Activated T-cell treated with anti-CD3 and anti-CD28 coated beads, Interleukin-2, amount 50 U/mL, for 1 hour (primary cell): ENCODE results near the gene PHPT1.
"Not testable (repeated sequence)": the region's sequence is repeated elsewhere in the genome, so short reads cannot be mapped to it uniquely, and the experiment has no call there.

Experiments used
- DNase-seq: peaks from one replicate; pipeline ENCODE4 v3.0.0-alpha.2; 2020

PHPT1 gene

DNA sequence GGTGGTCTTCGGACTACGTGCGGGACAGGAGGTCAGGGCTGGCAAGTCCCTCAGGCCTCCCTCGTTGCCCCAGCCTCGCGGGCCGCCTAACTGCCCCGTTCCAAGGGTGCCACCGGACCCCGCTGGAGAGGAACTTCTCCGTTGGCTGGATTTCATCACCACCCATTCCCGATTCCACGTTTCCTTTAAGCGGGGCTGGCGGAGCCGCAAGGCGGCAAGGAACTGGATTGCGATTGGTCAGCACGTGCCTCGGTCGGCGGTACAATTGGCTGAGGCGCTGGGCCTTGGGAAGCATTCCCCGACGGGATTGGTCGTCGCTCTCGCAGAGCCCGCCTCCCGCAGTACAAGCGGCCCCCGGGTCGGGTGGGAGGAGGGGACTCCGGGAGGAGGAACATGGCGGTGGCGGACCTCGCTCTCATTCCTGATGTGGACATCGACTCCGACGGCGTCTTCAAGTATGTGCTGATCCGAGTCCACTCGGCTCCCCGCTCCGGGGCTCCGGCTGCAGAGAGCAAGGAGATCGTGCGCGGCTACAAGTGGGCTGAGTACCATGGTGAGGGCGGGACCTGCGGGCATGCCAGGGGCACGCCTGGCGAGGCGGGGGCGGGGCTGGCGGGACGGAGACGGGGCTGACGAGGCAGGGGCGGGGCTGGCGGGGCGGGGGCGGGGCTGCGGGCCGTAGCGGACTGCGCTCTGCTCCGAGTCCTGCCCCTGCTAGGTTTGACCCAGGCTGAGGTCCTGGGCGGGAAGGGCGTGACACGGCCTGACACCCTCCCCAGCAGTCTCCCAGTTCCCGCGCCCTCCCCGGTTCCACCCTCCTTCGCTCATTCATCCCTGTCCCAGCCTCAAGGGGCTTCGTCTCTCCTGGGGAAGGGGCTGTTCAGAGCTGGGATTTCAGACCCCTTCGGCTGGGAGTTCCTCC is at the start of gene PHPT1:
TSS of gene PHPT1 (plus strand) at position 372 of the 922 bp plus-strand sequence. CDS start at position 394, 22 bp downstream.
- DNase-seq: peak; percentile 96

DNA sequence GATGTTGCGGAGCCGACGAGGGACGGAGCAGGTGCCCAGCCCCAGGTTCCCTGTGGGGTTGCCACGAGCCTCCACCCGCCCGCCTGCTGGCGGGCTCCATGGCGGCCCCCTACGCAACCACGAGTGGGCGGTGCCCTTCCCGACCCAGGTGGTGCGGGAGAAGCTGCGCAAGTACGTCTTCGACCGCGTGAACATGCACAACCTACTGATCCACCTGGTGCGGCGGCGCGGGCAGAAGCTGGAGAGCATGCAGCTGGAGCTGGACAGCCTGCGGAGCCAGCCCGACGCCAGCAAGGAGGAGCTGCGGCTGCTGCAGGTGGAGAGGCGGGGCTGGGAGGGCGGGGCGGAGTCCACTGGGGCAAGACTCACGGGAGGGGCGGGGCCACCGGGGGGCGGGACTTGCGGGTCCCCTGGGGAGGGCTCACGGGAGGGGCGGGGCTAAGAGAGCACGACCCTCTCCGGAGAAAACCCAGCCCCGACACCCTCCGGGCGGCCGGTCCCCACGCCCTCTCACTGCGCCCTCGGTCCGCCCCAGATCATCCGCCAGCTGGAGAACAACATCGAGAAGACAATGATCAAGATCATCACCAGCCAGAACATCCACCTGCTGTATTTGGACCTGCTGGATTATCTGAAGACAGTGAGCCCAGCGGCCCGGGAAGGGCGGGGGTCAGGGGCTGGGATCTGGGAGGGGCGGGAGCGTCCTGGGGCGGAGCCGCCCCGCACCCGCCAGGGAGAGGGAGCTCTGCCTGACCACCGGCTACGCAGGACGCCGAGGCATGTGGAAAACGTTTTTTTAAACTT is 49.2 kb upstream of the PHPT1 start:
- peak; percentile 91 for DNase-seq

DNA sequence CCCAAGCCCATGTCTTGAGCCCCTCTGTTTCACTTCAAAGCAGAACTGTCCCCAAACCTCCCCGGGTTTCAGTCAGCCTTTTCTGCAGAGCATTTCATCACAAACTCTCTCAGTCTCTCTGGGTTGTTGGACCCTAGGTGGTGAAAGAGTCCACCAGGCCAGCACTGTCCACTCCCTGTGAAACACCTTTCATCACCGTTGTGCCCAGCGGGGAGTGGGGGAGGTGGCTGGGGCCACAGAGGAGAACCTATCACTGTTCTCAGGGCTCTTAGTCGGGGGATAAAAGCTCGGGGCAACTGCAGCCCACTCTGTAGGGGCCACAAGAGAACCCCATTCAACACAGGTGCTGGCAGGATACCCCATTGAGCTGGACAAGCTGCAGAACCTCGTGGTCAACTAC is 46.9 kb upstream of the PHPT1 start:
- no peak for DNase-seq

DNA sequence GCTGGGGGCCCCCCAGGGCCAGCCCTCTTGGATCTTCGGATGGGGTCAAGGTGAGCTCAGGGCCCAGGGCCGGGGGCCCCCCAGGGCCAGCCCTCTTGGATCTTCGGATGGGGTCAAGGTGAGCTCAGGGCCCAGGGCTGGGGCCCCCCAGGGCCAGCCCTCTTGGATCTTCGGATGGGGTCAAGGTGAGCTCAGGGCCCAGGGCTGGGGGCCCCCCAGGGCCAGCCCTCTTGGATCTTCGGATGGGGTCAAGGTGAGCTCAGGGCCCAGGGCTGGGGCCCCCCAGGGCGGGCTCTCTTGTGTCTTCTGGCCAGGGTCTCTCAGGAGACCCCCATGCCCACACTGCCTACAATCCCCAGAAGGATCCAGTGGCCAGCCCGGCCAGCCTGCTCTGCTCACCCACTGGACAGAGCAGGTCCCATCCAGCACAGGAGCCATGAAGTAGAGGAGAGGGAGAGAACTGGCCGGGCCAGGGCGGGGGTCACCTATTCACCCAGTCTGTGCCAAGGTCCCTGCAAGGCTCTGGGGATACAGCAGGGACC is 46.1 kb upstream of the PHPT1 start:
- not testable (repeated sequence) for DNase-seq

DNA sequence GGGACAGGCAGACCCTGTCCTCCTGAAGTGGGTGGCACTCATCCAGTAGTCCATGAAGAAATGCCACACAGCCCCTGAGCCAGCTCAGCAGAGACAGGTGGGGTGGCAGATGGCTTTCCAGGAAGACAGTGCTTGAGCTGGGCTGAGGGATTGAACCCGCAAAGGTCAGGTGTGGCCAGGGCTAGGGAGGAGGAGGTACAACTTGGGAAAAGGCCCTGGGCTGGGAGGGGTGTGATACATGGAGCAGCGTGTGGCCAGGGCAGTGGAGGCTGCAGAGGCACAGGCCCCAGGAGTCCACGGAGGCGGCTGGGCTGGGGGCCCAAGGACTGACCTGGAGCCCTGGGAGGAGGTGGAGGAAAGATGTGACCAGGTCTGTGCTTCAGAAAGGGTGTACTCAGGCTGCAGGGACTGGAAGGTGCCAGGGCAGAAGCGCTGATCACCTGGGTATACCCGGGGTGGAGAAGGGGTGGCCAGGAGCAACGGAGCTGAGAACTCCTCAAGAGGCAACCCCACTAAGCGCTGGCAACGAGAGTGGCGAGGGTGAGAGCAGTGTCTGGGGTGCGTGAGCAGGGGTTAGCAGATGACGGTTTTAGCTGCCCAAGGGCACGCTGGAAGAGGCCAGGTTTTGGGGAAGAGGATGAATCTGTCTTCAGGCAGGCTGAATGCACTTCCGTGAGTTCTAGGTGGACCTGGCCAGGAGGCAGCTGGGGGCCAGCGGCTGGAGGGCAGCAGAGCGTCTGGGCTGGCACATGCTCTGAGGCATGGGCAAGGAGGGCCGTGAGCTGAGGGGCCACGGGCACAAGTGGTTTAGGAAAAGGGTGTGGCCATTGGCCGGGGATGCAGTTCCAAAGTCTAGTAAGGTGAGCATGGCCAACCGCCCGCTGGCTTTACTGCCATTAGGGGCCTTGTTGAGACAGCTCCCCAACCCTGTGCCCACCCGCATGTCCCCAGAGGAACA is 45.4 kb upstream of the PHPT1 start:
- DNase-seq: no peak

DNA sequence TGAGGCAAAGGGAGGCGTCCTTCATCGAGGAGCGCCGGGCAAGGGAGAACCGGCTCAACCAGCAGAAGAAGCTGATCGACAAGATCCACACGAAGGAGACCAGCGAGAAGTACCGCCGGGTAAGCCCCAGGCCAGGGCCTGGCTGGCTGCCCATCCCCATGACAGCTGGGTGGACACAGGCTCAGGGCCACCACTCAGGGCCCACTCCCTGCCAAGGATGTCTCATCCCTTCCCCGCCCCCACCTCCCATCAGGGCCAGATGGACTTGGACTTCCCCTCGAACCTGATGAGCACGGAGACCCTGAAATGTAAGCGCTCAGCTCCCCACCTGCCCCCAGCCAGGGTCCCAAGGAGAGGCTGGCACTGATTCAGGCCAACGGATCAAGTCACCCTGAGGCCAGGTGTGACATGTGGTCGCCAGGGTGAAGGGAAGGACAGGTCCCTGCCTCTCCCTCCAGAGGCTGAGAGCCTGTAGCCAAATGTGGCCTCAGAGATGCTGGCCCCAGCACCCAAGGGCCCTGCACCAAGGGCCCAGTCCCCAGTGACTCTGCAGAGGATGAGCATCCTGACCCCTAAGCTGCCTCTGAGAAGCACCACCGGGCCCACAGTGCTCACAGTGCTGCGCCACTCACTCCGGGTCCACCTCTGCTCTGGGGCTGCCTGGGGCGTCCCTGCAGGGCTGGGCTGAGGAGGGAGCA is 44.6 kb upstream of the PHPT1 start:
- DNase-seq: no peak

DNA sequence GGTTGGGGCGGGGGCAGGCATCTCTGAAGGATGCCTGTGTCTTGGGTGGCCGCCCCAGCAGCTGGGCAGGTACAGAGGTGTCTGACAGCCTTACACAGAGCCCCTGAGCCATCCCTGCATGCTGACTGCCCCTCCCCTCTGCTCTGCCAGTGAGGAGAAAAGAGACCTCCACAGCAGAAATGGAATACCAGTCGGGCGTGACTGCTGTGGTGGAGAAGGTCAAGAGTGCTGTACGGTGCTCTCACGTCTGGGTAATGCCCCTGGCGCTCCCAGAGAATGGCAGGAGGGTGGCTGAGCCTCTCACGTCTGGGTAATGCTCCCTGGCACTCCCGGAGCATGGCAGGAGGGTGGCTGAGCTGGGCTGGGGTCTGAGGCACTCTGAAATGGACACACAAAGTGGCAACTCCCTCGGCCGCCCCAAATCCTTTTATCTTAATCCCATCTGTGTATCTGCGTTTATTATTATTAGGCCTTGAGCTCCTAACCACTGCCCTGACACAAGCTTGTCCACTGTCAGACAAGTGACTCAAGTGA is 43.9 kb upstream of the PHPT1 start:
- DNase-seq: no peak

DNA sequence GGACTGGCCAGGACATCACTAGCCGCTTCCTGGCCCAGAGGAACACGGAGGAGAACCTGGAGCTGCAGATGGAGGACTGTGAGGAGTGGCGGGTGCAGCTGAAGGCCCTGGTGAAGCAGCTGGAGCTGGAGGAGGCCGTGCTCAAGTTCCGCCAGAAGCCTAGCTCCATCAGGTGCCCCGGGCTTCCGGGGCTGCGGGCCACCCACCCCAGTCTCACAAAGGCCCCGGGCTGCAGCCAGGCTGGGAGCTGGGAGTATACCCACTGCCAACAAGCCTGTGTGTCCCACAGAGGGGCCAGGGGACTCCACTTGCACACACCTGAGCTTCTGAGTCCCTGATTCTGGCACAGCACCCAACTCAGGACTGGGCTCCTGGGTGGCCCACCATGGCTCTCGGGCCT is 43.1 kb upstream of the PHPT1 start:
- DNase-seq: no peak

DNA sequence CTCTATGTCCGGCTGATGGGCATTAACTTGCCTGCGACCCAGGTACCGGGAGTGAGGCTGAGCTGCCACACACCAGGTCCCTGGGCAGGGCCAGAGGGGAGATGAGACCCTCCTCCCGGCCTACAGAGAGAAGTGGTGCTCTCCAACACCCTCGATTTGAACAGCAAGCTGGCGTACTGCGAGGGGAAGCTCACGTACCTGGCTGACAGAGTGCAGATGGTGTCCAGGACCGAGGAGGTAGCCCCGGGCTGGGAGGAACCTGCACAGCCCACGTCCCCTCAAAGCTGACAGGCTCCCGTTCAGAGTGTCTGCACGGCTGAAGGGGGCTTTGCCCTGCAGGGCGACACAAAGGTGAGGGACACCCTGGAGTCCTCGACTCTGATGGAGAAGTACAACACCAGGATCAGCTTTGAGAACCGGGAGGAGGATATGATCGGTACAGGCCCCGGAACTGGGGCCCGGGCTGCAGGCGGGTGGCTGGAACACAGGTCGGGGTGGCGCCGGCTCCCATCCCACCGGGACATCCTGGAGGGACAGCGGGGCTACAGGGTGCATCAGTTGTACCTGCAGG is 42.5 kb upstream of the PHPT1 start:
- DNase-seq: no peak

DNA sequence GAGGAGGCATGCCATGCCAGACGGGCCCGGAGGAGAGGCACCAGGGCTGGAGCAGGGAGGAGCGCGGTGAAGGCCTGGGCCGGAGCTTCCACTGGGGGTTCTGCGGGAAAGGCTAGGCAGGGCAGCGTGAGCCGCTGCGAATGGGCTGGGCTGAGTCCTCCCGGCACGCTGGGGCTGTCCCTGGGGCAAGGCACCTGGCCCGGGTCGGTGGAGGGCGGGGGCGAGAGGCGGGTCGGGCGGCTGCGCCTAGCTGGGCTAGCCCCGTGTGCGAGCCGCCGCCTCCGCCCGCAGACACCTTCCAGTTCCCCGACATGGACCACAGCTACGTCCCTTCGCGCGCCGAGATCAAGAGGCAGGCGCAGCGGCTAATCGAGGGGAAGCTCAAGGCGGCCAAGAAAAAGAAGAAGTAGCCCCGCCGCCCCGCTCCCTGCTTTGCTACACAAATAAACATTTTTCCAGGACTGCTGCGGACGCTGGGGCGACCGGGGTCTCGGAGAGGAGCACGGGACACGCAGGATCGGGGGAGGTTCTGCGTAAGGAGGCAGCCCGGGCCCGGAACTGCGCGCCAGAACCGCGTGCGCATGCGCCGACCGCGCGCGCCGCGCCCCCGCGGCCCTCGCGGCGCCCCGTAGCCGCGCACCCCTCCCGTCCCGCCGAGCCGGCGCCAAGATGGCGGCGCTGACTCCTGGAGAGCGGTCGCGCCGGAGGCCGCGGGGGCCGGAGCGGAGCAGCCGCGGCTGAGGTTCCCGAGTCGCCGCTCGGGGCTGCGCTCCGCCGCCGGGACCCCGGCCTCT is 41.7 kb upstream of the PHPT1 start, which contains the start of gene RABL6:
TSS of gene RABL6 (plus strand) at position 668 of the 794 bp plus-strand sequence. CDS start 249 bp downstream, outside the sequence.
- peak; percentile 87 for DNase-seq

DNA sequence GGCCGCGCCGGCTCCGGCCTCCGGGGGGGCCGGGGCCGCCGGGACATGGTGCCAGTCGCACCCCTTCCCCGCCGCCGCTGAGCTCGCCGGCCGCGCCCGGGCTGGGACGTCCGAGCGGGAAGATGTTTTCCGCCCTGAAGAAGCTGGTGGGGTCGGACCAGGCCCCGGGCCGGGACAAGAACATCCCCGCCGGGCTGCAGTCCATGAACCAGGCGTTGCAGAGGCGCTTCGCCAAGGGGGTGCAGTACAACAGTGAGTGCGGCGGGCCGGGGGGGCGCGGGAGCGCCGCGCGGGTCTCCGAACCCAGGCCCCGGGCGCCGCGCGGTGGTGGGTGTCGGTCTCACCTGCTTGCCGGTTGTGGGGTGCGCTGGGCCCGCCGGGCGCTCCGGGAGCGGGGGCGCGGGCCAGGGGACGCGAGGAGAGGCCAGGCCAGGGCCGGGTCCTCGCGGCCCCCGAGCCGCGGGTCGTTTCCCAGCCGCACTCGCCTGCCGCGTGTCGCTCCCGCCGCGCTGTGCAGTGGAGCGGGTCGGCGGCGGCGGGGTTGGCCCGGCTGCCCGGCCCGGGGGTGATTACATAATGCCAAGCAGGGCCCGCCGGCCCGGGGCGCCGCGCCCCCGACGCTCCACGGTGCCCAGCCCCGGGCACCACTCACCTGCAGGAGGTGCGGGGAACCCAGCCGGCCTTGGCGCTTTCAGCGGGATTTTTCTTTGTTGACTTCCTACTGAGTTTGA is 41.0 kb upstream of the PHPT1 start:
- peak; percentile 70 for DNase-seq

DNA sequence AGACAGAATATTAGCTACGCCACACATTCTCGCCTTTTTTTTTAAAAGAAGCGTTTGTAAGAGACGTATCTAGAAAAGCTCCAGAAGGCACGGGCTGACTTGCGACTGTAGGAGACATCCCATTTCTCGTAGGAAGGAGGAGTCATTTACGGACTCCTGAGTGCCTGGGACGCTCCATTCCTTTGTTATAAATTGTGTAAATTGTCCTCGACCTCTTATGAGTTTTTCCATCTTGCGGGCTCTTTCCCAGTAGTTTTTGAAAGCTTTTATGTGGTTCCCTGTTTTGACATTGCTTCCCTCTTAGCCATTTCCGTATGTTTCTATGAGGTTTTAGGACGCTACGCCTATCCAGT is 40.4 kb upstream of the PHPT1 start:
- DNase-seq: no peak

DNA sequence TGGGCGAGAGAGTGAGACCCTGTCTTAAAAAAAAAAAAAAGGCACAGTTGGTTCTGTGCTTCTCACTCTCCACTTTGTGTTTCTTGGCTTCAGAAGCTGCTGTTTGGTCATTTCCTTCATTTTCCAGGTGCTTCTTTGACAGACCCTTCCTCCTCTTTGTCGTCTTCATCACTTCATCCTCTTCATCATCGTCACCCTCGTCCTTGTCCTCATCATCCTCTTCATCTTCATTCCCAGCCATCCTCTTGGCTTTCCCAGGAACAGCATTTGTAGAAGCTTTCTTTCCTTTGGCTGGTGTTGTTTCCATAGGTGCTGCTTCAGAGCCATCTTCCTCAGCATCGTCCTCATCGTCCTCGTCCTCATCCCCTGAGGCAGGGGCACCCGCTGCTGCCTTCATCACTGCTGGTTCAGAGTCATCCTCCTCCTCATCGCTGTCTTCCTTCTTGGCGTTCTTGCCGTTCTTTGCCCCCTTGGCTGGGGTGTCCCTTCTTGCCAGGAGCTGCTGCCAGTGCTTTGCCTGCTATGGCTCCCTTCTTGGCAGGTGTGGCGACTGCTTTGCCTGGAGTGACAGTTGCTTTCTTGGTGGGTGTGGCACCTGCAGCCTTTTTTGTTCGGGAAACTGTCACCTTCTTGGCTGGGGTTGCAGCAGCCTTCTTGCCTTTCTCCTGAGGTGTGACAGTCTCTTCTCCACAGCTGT is 34.3 kb upstream of the PHPT1 start:
- no peak for DNase-seq

DNA sequence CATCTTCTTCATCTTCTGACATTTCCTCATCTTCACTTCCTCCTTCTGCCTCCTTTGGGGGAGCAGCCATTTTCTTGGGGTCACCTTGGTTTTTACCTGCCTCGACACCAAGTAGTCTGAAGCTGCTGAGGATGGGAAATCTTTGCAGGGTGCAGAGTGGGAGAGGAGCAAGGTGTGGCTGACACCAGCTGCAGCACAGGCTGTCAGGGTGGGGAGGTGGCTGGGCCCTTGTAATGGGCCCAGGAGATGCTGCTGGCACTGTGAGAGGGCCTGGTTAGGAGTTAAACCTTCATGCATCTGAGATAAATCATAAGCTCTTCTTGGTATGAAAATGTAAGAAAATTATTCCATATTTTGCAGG is 33.8 kb upstream of the PHPT1 start:
- no peak for DNase-seq

DNA sequence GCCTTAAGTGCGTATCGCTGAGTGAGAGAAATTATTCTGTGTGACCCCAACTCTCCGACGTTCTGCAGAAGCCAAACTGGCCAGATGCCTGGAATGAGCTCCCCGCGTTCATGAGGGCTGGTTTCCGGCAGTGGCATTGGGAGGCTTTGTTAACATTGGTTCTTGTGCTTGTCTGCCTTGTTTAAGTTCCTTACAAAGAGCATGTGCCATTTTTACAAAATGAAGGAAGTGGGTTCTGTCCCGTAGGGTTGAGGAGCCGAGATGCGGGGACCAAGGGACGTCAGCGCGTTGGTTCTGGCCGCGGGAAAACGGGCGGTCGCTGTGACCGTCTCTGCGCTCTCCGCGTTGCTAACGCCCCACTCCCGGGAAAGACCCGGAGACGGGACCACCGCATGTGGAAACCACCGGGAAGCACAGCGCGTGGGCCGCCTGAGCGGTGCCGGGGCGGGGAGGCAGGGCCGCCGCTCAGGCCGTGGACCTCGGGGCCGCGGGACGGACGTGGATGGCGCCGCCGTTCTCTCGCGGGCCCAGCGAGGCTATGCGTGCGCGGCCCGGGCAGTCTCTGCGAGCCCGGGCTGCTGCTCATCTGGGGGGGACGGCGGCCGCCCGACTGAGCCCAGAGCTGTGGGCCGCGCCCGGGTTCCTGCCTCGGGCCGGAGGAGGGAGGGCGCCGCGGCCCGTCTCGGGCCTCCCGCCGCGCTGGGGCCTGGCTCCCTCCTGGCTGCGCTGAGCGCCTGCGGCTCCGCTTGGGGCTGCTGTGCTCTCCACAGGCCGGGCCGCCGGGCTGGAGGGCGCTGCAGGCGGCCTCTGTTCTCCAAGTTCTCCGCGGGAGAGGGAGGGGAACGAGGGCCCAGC is 28.0 kb upstream of the PHPT1 start:
- DNase-seq: no peak

DNA sequence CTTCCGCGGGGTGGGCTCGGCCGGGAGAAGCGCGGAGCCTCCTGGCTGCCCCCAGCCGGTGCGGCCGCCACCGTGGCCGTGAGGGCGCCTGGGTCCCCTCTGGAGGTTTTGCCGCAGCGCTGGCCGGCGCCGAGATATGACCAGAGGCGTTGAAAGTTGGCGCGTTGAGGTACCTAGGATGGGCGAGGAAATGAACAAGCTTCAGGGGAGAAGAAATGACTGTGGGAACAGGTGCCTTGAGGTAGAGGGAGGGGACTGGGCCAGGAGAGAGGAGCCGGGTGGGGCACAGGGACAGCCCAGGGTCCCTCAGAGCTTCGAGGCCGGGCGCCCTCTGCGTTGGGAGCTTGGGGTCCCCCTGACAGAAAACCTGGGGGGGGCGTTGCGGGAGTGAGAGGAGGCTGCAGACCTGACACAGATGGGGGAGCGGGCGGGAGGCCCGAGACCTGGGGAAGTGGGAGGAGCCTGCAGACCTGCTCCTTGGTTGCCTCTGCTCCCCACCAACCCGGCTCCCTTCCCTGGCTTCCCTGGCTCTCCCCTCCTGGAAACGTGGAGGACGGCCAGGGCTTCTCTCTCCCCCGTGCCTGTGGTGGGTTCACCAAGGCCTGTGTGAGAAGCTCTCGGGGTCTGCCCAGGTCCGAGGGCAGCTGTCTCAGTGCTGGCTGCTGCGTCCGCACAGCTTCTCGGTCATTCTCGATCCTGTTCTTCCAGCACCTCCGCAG is 27.2 kb upstream of the PHPT1 start:
- DNase-seq: no peak
